ENCODE data around the gene DNAJC16. TPM values are rescaled to one million over a fixed set of nuclear protein-coding genes. Genes with fewer than 3 reads are reported as not detected.

DNAJC16 gene
- total and polyA plus RNA-seq, 2 of the 13 experiments (the other 11 are each of a cell fraction or from before 2014, with no cell fraction given): 11.4 to 15.4 TPM

GRCh38 chr1:15605398-15606383 lies 79.0 kb downstream of the DNAJC16 start (continued):
- TF ChIP-seq FOXP4 (CRISPR knock-in tag; IDR thresholded peaks at IDR 0.05) (peak; percentile 66), PPARG (CRISPR knock-in tag; conservative IDR thresholded peaks at IDR 0.05) (0 out of 2 replicates have a peak, but pooled peaks have one; percentile 27), ZNF800 (CRISPR knock-in tag; IDR thresholded peaks at IDR 0.05) (no peak), ZMYM2 (CRISPR knock-in tag; IDR thresholded peaks at IDR 0.05) (no peak), POGZ (CRISPR knock-in tag; IDR thresholded peaks at IDR 0.05) (no peak), GTF2F1 (IDR thresholded peaks at IDR 0.05; ENCODE audit: low read length) (no peak), HOXA3 (CRISPR knock-in tag; IDR thresholded peaks at IDR 0.05) (peak; percentile 43; the same call in 1 of the 2 replicates), TRAFD1 (CRISPR knock-in tag; IDR thresholded peaks at IDR 0.05; ENCODE audit: borderline replicate concordance) (no peak), ZNF12 (CRISPR knock-in tag; IDR thresholded peaks at IDR 0.05) (peak; percentile 97), KAT8 (CRISPR knock-in tag; IDR thresholded peaks at IDR 0.05) (peak; percentile 21; the same call in 1 of the 2 replicates), ZNF713 (CRISPR knock-in tag; IDR thresholded peaks at IDR 0.05) (no peak), MED1 (CRISPR knock-in tag; IDR thresholded peaks at IDR 0.05) (peak; percentile 65), KDM6A (CRISPR knock-in tag; IDR thresholded peaks at IDR 0.05; ENCODE audit: low read depth) (no peak), ZNF841 (CRISPR knock-in tag; IDR thresholded peaks at IDR 0.05; ENCODE audit: borderline replicate concordance) (no peak), ZBTB26 (CRISPR knock-in tag; IDR thresholded peaks at IDR 0.05; ENCODE audit: borderline replicate concordance) (no peak), ZKSCAN5 (CRISPR knock-in tag; IDR thresholded peaks at IDR 0.05) (no peak), ZNF256 (CRISPR knock-in tag; conservative IDR thresholded peaks at IDR 0.05) (no peak), PHF5A (CRISPR knock-in tag; IDR thresholded peaks at IDR 0.05; ENCODE audit: low read depth, unreplicated experiment) (no peak), ZMYM3 (CRISPR knock-in tag; IDR thresholded peaks at IDR 0.05) (peak; percentile 41; the same call in 1 of the 2 replicates), ZNF235 (CRISPR knock-in tag; IDR thresholded peaks at IDR 0.05; ENCODE audit: borderline replicate concordance) (no peak), SUZ12 (IDR thresholded peaks at IDR 0.05; ENCODE audit: low read depth, low read length) (no peak), RXRA (CRISPR knock-in tag; IDR thresholded peaks at IDR 0.05) (no peak), ZNF260 (CRISPR knock-in tag; IDR thresholded peaks at IDR 0.05; ENCODE audit: borderline replicate concordance, low read depth) (no peak), ZNF629 (CRISPR knock-in tag; conservative IDR thresholded peaks at IDR 0.05) (peak; percentile 93)

All from HepG2 (cell line).